ENCODE data around the gene PAIP2B.

The PAIP2B gene

DNA sequence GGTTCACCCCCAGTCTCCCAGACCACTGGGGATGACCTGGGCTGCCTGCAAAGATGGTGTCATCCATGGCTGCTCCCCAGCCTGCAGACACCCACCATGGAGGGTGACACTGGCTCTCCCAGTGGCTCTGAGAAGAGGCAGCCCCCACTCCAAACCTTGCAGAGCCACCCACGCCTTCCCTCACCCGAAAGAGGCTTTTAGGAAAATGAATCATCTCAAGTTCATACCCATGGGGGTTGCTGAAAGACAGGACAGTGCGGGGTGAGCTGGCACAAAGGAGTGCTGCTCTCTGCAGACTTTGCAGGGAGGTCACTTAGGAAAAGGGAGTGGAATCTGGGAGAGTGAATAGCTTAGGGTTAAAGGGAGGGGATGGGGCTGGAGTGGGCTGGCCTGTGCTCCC is 60.1 kb downstream of the PAIP2B start:
- in situ Hi-C loops (cut with HindIII; ENCODE audit: low pct_ligation_motif_present, low pct_unique_long_range_greater_than_20kb, low sequenced_read_pairs) = no loop called here

DNA sequence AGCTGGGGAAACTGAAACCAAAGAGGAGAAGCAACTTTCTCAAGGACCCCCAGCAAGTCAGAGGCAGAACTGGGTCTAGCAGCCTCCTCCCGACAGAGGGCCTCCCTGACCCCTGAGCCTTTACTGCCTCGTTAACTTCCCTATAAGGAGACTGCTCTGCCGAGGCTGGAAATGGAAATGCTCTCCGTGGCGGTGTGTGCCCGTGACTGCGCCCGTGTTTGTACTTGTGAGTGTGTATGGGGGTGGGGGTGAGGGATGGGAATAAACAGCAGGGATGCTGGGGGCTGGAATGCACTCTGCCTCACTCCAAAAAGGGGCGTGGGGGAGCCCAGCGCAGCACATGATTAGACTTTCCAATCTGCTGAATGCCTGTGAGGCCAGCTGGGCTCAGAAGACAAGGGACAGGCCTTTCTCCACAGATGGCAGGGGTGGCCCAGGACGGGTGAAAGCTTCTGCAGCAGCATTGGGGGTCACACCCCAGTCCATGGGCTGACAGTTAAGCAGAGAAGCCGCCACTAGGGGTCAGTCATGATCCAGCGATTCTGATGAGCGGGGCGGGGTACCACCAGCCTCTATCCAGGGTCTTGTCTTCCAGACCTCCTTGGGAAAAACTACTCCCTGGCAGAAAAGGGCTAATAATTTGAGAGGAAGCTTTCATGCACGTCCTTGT is 69.6 kb downstream of the PAIP2B start:
- DNase-seq = peak; percentile 53
- in situ Hi-C loops (cut with HindIII; ENCODE audit: low pct_ligation_motif_present, low pct_unique_long_range_greater_than_20kb, low sequenced_read_pairs) = no loop called here

More for the DNA sequence above, 60.1 kb downstream of the PAIP2B start:
- no peak for DNase-seq

GRCh38 chr2:71156573-71156972 is 70.3 kb downstream of the PAIP2B start:
- DNase-seq = no peak
- in situ Hi-C loops (cut with HindIII; ENCODE audit: low pct_ligation_motif_present, low pct_unique_long_range_greater_than_20kb, low sequenced_read_pairs) = no loop called here

- DNase-seq = no peak
- in situ Hi-C loops (cut with HindIII; ENCODE audit: low pct_ligation_motif_present, low pct_unique_long_range_greater_than_20kb, low sequenced_read_pairs) = no loop called here
Observed at GRCh38 chr2:71155846-71156245, 71.1 kb downstream of the PAIP2B start.

GRCh38 chr2:71154798-71155197 is 72.1 kb downstream of the PAIP2B start:
- peak; percentile 11 for DNase-seq
- in situ Hi-C loops (cut with HindIII; ENCODE audit: low pct_ligation_motif_present, low pct_unique_long_range_greater_than_20kb, low sequenced_read_pairs) = no loop called here

- in situ Hi-C loops (cut with HindIII; ENCODE audit: low pct_ligation_motif_present, low pct_unique_long_range_greater_than_20kb, low sequenced_read_pairs) = no loop called here
- DNase-seq = no peak
Observed at GRCh38 chr2:71154279-71154678, 72.6 kb downstream of the PAIP2B start.

GRCh38 chr2:71153585-71154224 is 73.2 kb downstream of the PAIP2B start:
- no peak for DNase-seq

GRCh38 chr2:71151620-71152019 is 75.3 kb downstream of the PAIP2B start:
- DNase-seq = no peak
- in situ Hi-C loops (cut with HindIII; ENCODE audit: low pct_ligation_motif_present, low pct_unique_long_range_greater_than_20kb, low sequenced_read_pairs) = no loop called here

More at GRCh38 chr2:71153585-71154224, 73.2 kb downstream of the PAIP2B start:
- in situ Hi-C loops (cut with HindIII; ENCODE audit: low pct_ligation_motif_present, low pct_unique_long_range_greater_than_20kb, low sequenced_read_pairs) = no loop called here

GRCh38 chr2:71150082-71150816 is 76.7 kb downstream of the PAIP2B start:
- no peak for DNase-seq
- in situ Hi-C loops (cut with HindIII; ENCODE audit: low pct_ligation_motif_present, low pct_unique_long_range_greater_than_20kb, low sequenced_read_pairs) = no loop called here

- no peak for DNase-seq
- in situ Hi-C loops (cut with HindIII; ENCODE audit: low pct_ligation_motif_present, low pct_unique_long_range_greater_than_20kb, low sequenced_read_pairs) = no loop called here
Observed at GRCh38 chr2:71148506-71149063, 78.3 kb downstream of the PAIP2B start.

GRCh38 chr2:71143782-71144181 is 83.1 kb downstream of the PAIP2B start:
- no peak for DNase-seq
- in situ Hi-C loops (cut with HindIII; ENCODE audit: low pct_ligation_motif_present, low pct_unique_long_range_greater_than_20kb, low sequenced_read_pairs) = no loop called here

- no peak for DNase-seq
- in situ Hi-C loops (cut with HindIII; ENCODE audit: low pct_ligation_motif_present, low pct_unique_long_range_greater_than_20kb, low sequenced_read_pairs) = no loop called here
Observed at GRCh38 chr2:71136174-71136573, 90.7 kb downstream of the PAIP2B start.

DNA sequence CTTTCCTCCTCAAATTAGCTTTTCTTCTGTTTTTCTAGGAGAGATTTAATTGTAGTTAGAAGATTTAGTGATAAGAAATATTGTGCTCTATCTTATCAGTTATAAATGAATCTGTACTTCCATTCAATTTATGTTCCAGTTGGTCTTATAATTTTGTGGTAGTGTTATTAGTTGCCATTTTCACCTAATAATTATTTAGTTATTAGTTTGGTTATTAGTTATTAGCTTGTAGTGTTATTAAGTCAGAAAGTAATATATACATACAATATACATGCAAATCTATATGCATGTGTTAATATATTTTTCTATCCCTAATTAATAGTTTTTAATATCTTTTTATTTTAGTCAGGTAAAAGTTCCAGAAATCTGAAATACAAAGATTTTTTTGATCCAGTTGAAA is 93.3 kb downstream of the PAIP2B start:
- no peak for DNase-seq
- in situ Hi-C loops (cut with HindIII; ENCODE audit: low pct_ligation_motif_present, low pct_unique_long_range_greater_than_20kb, low sequenced_read_pairs) = no loop called here
